Fibroblast of lung (primary cell): ENCODE results near the gene GRPEL2.

ENCODE experiments used
- CTCF ChIP-seq, 2 donors: IDR thresholded peaks in 1 of 2; conservative IDR thresholded peaks in 1 of 2; 1 replicate in 1 of 2; 2 replicates in 1 of 2; pipeline ENCODE4 v1.5.1; 2011 to 2012; ENCODE audit warnings: low read length in 2 of 2, control low read depth in 1 of 2, inconsistent platforms in 1 of 2, low read depth in 1 of 2, mild to moderate bottlenecking in 1 of 2
- EZH2 ChIP-seq: IDR thresholded peaks from 2 replicates; pipeline ENCODE4 v1.5.1; 2012; ENCODE audit warnings: low read length, control low read depth, mild to moderate bottlenecking; ENCODE audit errors: missing control alignments

GRCh38 chr5:149367249-149367971 lies 22.1 kb downstream of the GRPEL2 start:
- TF ChIP-seq EZH2 (no peak), CTCF (conservative IDR thresholded peaks at IDR 0.05 in 1 of 2, IDR thresholded peaks at IDR 0.05 in 1 of 2; ENCODE audit: low read depth in 1 of 2, low read length in 2 of 2) (peak; percentile 82 to 86)
